BLaER1 (cell line): ENCODE measurements around the gene MFAP2.

Experiments
- H3K27ac ChIP-seq: shearing (Covaris generic); formaldehyde crosslinking; 2 replicates; pipeline ENCODE4 v1.8.1; 2022
- H3K27me3 ChIP-seq: shearing (Covaris generic); formaldehyde crosslinking; 2 replicates; pipeline ENCODE4 v1.8.1; 2022
- H3K36me3 ChIP-seq: shearing (Covaris generic); formaldehyde crosslinking; 2 replicates; pipeline ENCODE4 v1.8.1; 2022
- H3K4me1 ChIP-seq: shearing (Covaris generic); formaldehyde crosslinking; 2 replicates; pipeline ENCODE4 v1.8.1; 2022
- H3K4me2 ChIP-seq: shearing (Covaris generic); formaldehyde crosslinking; 2 replicates; pipeline ENCODE4 v1.8.1; 2022
- H3K4me3 ChIP-seq: shearing (Covaris generic); formaldehyde crosslinking; 2 replicates; pipeline ENCODE4 v1.8.1; 2022
- H3K9ac ChIP-seq: shearing (Covaris generic); formaldehyde crosslinking; 2 replicates; pipeline ENCODE4 v1.8.1; 2022
- H3K9me3 ChIP-seq: shearing (Covaris generic); formaldehyde crosslinking; 2 replicates; pipeline ENCODE4 v1.8.1; 2022
- H4K20me1 ChIP-seq: shearing (Covaris generic); formaldehyde crosslinking; 2 replicates; pipeline ENCODE4 v1.8.1; 2022
- Cebpa-rat ChIP-seq: shearing (Covaris generic); IDR thresholded peaks from 2 replicates; pipeline ENCODE4 v1.8.1; 2022

MFAP2 gene

DNA sequence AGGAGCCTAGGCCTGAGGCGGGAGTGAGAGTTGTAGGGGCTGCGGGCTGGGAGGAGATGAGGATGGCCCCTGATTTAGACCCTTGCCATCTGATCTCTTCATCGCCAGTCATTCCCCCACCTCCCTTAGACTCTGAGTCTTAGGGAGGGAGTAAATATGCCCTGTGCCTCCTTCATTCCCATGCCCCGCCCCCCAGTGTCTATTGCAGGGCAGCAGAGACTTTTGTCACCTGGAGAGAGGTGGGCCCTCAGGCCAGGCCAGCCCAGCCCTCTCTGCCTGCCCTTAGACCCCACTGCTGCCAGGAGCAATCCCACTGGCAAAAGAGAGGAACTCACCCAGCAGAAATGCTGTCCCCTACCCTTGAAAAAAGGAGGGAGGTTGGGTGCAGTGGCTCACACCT lies 3.2 kb upstream of the MFAP2 start:
- Histone ChIP-seq H3K27me3 (peaks cover 19% of the 10 kb centered on the region), H3K4me3 (no peak overlapping the region), H3K4me2 (no peak overlapping the region), H3K9me3 (no peaks in the 10 kb centered on the region), H3K27ac (no peak overlapping the region), H3K9ac (no peak overlapping the region), H3K36me3 (peaks cover 28% of the 10 kb centered on the region), H4K20me1 (peaks cover 9% of the 10 kb centered on the region; the same call in 1 of the 2 replicates), H3K4me1 (peaks cover 30% of the 10 kb centered on the region)
- no peak for TF ChIP-seq Cebpa-rat

DNA sequence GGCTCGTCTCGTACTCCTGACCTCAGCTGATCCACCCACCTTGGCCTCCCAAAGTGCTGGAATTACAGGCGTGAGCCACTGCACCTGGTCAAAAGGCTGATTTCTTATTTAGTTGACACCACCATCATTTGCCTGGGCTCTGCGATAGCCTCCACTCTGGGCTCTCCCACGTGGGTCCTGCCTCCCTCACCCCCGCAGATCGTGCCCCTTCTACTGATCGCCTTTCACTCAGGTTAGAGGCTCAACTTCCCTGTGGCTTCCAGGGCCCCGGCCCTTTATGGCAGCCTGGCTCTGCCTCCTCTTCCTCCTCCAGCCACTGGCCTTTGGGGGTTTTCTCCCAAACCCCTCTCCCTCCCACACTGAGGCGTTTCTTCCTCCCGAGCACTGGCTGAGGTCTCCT lies 2.5 kb upstream of the MFAP2 start:
- no peak for TF ChIP-seq Cebpa-rat
- peaks cover 23% of the 10 kb centered on the region for H3K36me3 ChIP-seq
- H3K4me1 ChIP-seq, result peaks cover 38% of the 10 kb centered on the region
- H3K27me3 ChIP-seq, result peaks cover 19% of the 10 kb centered on the region
- no peak overlapping the region for H3K4me2 ChIP-seq
- no peak overlapping the region for H3K9ac ChIP-seq
- no peak overlapping the region for H3K27ac ChIP-seq
- H3K9me3 ChIP-seq, result no peaks in the 10 kb centered on the region
- H3K4me3 ChIP-seq, result no peak overlapping the region
- H4K20me1 ChIP-seq, result peaks cover 17% of the 10 kb centered on the region

DNA sequence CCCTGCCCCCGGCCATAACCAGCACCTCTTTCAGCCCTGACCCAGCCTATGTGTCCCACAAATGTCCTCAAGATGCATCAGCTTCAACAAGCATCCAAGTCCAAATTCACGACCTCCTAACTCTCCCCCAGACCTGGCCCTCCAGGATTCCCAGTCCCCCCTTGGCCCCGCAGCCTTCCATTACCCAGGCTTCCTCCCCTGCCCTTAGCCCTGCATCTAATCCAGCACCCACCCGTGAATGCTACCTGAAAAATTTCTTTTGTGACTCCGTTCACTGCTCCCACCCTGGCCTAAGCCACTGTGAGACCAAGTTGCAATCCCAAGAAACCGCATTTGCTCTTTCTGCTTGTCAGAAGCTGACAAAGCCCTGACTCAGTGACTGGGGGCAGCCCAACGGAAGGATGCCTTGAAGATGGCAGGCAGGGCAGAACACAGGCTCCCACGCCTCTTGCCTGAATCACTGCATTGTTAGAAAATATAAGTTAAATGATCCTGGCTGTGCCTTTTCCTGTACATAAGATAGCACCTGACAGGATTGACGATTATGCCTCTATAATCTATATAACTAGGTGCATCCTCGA lies 939 bp upstream of the MFAP2 start:
- H3K9ac ChIP-seq, result no peak overlapping the region
- H3K4me1 ChIP-seq, result peaks cover 48% of the 10 kb centered on the region
- peak overlapping the region; percentile 97; the same call in 1 of the 2 replicates for H3K4me2 ChIP-seq
- TF ChIP-seq Cebpa-rat, result no peak
- H3K9me3 ChIP-seq, result no peaks in the 10 kb centered on the region
- peaks cover 8% of the 10 kb centered on the region for H3K36me3 ChIP-seq
- H4K20me1 ChIP-seq, result peaks cover 25% of the 10 kb centered on the region
- no peak overlapping the region for H3K4me3 ChIP-seq
- H3K27me3 ChIP-seq, result peaks cover 19% of the 10 kb centered on the region
- H3K27ac ChIP-seq, result no peak overlapping the region

DNA sequence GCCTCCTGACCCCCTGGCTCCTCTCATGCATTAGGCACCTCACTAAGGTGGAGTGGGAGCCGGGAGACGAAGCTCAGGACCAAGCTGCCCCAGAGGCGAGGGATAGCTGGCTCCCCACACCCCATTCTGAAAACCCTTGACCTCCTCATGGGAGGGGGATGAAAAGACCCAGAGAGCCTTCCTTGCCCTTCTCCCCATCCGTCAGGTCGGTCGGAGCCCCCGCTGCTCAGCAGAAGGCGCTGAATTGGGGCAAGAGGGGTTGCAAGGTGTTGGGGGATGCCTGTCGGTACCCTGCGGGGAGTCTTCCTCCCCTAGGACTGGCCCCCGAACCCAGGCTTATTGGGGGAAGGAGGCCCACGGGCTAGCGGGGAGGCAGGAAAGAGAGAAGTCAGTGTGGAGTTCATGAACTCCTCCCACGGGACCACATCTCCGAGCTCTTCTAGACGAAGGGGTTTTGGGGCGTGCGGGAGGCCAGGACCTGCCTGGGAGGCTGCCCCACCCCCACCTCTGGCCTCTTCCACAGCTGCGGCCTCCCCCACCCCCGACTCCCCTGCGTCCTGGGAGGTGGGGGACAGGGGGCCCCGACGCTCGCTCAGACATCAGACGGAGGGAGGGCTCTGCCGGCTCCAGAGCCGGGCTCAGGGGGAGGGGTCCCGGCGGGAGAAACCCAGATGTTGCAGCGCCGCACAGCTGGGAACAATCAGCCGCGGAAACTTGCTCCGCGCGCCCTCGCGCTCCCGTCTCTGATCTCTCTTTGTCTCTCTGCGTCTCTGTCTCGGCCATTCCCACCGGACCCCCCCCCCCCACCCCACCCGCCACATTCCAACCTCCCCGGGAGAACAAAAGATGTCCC lies 719 bp downstream of the MFAP2 start:
- H3K27ac ChIP-seq, result peak overlapping the region; percentile 79
- peaks cover 34% of the 10 kb centered on the region for H3K4me1 ChIP-seq
- no peak for TF ChIP-seq Cebpa-rat
- peak overlapping the region; percentile 74 for H3K9ac ChIP-seq
- H3K4me3 ChIP-seq, result peak overlapping the region; percentile 71
- H3K36me3 ChIP-seq, result no peaks in the 10 kb centered on the region
- peaks cover 19% of the 10 kb centered on the region for H3K27me3 ChIP-seq
- H4K20me1 ChIP-seq, result peaks cover 25% of the 10 kb centered on the region
- no peaks in the 10 kb centered on the region for H3K9me3 ChIP-seq
- peak overlapping the region; percentile 97 for H3K4me2 ChIP-seq

DNA sequence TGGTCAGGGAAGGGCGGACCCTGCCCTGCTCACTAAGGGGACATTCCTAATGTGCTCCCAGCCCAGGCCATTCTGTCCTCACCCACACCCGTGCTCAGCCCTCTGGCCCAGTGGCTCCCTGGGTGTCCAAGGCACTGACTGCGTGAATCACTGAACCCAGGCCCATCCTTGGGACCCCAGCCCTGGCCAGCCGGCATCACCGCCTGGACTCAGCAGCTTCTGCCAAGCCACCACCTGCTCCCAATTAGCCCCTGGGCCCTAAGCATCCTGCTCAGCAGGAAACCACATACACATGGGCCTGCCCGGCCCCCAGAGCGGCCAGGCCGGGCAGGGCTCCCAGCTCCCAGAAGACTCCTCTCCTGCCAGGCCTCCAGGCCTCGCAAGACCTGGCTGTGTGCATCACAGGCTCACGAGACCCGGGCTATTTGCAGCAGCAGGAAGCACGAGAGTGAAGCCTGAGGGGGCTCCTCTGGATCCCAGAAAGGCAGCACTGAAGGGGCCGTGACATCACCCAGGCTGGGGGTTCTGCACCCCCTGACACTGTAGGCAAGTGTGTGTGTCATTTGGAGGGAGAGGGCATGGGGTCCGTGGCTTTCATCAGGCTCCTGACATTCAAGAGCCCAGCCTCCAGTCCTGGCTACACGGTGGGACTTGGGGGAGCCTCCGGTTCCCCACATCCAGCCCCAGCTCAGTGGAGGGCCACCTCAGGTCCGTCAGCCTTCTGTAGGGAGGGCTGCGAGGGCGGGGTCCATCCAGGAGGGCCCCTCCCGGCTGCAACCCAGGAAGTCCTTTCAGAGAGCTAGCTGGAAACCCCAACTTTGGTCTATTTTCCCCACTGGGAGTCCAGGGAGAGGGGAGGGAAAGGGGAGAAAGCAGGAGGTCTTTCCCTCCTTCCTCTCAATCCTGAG lies 1.6 kb downstream of the MFAP2 start:
- TF ChIP-seq Cebpa-rat, result no peak
- peak overlapping the region; percentile 74 for H3K9ac ChIP-seq
- no peaks in the 10 kb centered on the region for H3K9me3 ChIP-seq
- peak overlapping the region; percentile 67 for H3K27ac ChIP-seq
- peaks cover 25% of the 10 kb centered on the region for H4K20me1 ChIP-seq
- H3K36me3 ChIP-seq, result no peaks in the 10 kb centered on the region
- H3K4me1 ChIP-seq, result peaks cover 31% of the 10 kb centered on the region
- peak overlapping the region; percentile 97 for H3K4me2 ChIP-seq
- H3K27me3 ChIP-seq, result peaks cover 19% of the 10 kb centered on the region
- H3K4me3 ChIP-seq, result peak overlapping the region; percentile 71

DNA sequence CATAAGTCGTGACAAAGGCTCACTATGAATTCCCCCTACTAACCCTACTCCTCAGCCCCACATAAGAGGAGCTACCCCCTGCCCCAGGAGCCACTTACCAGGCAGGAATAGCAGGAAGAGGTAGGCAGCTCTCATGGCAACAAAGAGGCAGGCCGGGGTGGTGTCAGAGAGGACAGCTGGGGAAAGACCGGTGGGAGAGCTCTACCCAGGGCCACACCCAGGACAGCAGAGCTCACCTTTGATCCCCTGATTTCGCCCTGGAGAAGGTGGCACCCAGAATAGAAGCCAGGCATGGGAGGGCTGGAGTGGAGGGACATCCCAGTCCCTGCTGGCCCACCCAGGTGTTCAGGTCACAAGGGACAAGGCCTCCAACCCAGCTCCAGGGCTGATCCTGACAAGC lies 2.3 kb downstream of the MFAP2 start:
- Histone ChIP-seq H3K4me3 (no peak overlapping the region), H3K27ac (peak overlapping the region; percentile 67; the same call in 1 of the 2 replicates), H3K9ac (peak overlapping the region; percentile 74; the same call in 1 of the 2 replicates), H4K20me1 (peaks cover 25% of the 10 kb centered on the region), H3K4me1 (peaks cover 31% of the 10 kb centered on the region), H3K9me3 (no peaks in the 10 kb centered on the region), H3K4me2 (peak overlapping the region; percentile 97), H3K27me3 (peaks cover 19% of the 10 kb centered on the region), H3K36me3 (no peaks in the 10 kb centered on the region)
- TF ChIP-seq Cebpa-rat, result no peak

DNA sequence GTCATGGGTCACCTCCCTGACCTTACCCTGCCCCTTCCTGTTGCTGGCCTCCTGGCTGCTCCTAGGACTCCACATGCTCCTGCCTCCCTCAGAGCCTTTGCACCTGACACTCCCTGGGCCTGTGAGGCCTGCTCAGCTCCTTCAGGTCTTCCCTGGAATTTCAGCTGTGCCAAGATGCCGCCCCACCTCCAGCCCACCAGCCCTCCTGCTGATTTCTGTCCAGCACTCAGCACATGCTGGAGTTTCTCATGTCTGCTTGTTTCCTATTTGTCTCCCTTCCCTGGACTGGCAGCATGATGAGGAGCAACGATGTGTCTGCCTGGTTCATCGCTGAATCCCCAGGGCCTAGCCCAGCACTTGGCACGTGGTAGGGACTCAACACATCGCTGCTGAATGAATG lies 3.0 kb downstream of the MFAP2 start:
- Histone ChIP-seq H3K4me1 (peaks cover 31% of the 10 kb centered on the region), H3K4me2 (no peak overlapping the region; the same call in 1 of the 2 replicates), H3K27me3 (peaks cover 19% of the 10 kb centered on the region), H4K20me1 (peaks cover 25% of the 10 kb centered on the region), H3K9me3 (no peaks in the 10 kb centered on the region), H3K9ac (no peak overlapping the region), H3K4me3 (no peak overlapping the region), H3K27ac (no peak overlapping the region), H3K36me3 (no peaks in the 10 kb centered on the region)
- no peak for TF ChIP-seq Cebpa-rat

DNA sequence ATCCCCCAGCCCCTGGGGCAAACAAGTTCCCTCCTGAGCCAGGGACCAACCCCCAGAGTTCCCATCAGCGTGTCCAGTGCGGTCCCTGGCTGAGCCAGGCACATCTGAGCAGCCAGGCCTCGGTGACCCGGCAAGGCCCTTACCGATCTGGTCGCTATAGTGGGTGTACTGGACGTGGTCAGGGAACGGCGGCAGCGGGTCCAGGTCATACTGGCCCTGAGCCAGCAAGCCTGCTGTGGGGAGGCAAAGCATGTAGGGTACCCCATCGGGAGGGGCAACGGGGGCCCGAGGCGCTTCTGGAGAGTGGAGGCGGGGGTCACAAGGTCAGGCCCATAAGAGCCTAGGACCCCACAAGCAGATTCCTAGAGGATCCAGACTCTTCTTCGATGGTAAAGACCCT lies 3.5 kb downstream of the MFAP2 start:
- Histone ChIP-seq H3K9me3 (no peaks in the 10 kb centered on the region), H3K9ac (no peak overlapping the region), H3K27me3 (peaks cover 18% of the 10 kb centered on the region), H4K20me1 (peaks cover 25% of the 10 kb centered on the region), H3K4me1 (peaks cover 31% of the 10 kb centered on the region), H3K27ac (no peak overlapping the region), H3K4me3 (no peak overlapping the region), H3K4me2 (no peak overlapping the region), H3K36me3 (no peaks in the 10 kb centered on the region)
- TF ChIP-seq Cebpa-rat, result no peak

DNA sequence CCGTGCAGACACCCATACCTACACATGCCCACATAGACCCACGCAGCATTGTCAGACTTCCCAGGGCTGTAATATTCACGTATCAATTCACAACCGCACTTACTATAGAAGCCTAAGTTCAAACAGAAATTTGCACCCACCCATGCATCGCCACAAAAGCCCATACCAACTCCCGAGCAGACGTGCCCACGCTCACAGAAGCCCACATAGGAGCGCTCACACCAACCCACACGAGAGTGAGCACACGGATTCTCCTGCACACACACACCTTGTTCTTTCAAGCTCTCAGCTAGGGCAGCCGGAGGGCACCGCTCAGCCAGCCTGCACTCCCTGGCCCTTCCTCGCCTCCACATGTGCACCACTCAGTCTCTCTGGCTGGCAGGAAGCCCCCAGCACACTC lies 4.6 kb downstream of the MFAP2 start:
- H3K27me3 ChIP-seq, result peaks cover 7% of the 10 kb centered on the region
- H3K4me1 ChIP-seq, result peaks cover 31% of the 10 kb centered on the region
- no peak overlapping the region for H3K4me3 ChIP-seq
- H3K27ac ChIP-seq, result no peak overlapping the region
- no peak for TF ChIP-seq Cebpa-rat
- H4K20me1 ChIP-seq, result peaks cover 25% of the 10 kb centered on the region
- H3K9me3 ChIP-seq, result no peaks in the 10 kb centered on the region
- H3K36me3 ChIP-seq, result peaks cover 7% of the 10 kb centered on the region; the same call in 1 of the 2 replicates
- no peak overlapping the region for H3K4me2 ChIP-seq
- H3K9ac ChIP-seq, result no peak overlapping the region
